ENCODE data around the gene SHC3.

DNA sequence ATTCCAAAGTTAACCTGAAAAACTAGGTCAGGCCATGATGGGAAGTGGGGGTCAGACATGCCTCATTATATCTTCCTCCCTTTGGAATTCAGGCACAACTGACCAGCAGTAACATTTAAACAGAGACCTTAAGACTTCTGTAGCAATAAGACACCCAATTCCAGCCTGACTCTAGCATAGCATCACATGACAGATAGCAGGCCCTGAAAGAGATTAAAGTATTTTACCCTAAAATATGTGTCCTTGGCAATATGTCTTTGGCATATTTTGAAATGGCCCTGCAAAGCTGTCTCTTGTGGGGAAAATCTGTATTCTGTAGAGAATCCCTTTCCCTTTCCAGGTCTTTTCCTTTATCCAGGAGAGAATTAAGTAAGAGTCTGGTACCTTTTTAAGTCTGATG, 153.1 kb downstream of the SHC3 start:
- TF ChIP-seq, protein P1, sequence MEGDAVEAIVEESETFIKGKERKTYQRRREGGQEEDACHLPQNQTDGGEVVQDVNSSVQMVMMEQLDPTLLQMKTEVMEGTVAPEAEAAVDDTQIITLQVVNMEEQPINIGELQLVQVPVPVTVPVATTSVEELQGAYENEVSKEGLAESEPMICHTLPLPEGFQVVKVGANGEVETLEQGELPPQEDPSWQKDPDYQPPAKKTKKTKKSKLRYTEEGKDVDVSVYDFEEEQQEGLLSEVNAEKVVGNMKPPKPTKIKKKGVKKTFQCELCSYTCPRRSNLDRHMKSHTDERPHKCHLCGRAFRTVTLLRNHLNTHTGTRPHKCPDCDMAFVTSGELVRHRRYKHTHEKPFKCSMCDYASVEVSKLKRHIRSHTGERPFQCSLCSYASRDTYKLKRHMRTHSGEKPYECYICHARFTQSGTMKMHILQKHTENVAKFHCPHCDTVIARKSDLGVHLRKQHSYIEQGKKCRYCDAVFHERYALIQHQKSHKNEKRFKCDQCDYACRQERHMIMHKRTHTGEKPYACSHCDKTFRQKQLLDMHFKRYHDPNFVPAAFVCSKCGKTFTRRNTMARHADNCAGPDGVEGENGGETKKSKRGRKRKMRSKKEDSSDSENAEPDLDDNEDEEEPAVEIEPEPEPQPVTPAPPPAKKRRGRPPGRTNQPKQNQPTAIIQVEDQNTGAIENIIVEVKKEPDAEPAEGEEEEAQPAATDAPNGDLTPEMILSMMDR (IDR thresholded peaks at IDR 0.05; ENCODE audit: borderline replicate concordance, extremely low read depth, low read length, poor library complexity, severe bottlenecking): no peak
- no peak for TF ChIP-seq EZH2 (IDR thresholded peaks at IDR 0.05; ENCODE audit: borderline replicate concordance, low read depth, low read length, severe bottlenecking)

Measured in DND-41 (cell line).